Tibial nerve (tissue), 4 donors: ENCODE measurements around the gene CPNE2. TPM values are rescaled to one million over a fixed set of nuclear protein-coding genes. Genes with fewer than 3 reads are reported as not detected.
"Not testable (repeated sequence)": the region's sequence is repeated elsewhere in the genome, so short reads cannot be mapped to it uniquely, and the experiment has no call there.

ENCODE experiments used
- DNase-seq, 2 donors: peaks; one replicate each; pipeline ENCODE4 v3.0.0-alpha.2; 2019; ENCODE audit warnings: low spot score in 2 of 2
- H3K27ac ChIP-seq, 4 donors: fragments of 200-600 bp; sonication (generic) in 3 of 4; one replicate each; pipeline ENCODE4 v1.5.1; 2017 to 2019; ENCODE audit warnings: mild to moderate bottlenecking in 1 of 4
- H3K27me3 ChIP-seq, 2 donors: fragments of 200-600 bp; sonication (generic) in 1 of 2; one replicate each; pipeline versions ENCODE4 v1.5.1 to v1.6.0; 2017 to 2019
- H3K36me3 ChIP-seq, 3 donors: fragments of 200-600 bp; sonication (generic); one replicate each; pipeline ENCODE4 v1.5.1; 2018 to 2019
- H3K4me1 ChIP-seq, 4 donors: fragments of 200-600 bp; sonication (generic) in 3 of 4; one replicate each; pipeline ENCODE4 v1.5.1; 2017 to 2019
- H3K4me3 ChIP-seq, 4 donors: fragments of 200-600 bp; sonication (generic) in 3 of 4; one replicate each; pipeline ENCODE4 v1.5.1; 2017 to 2019; ENCODE audit warnings: mild to moderate bottlenecking in 1 of 4, moderate library complexity in 1 of 4
- H3K9me3 ChIP-seq, 4 donors: fragments of 200-600 bp; sonication (generic) in 3 of 4; one replicate each; pipeline ENCODE4 v1.5.1; 2017 to 2019
- EP300 ChIP-seq, 2 donors: sonication (generic); formaldehyde crosslinking; IDR thresholded peaks; one replicate each; pipeline ENCODE4 v1.6.1; 2017; ENCODE audit warnings: antibody characterized with exemption in 2 of 2, mild to moderate bottlenecking in 1 of 2
- POLR2A ChIP-seq, 2 donors: fragments of 450-650 bp; IDR thresholded peaks; one replicate each; pipeline ENCODE4 v1.6.1; 2017; ENCODE audit warnings: antibody characterized with exemption in 2 of 2, mild to moderate bottlenecking in 2 of 2, moderate library complexity in 2 of 2
- WGBS, 2 donors: methylation state at CpG; one replicate each; pipeline ENCODE4 v1.1.5; 2018; 5-methylcytosine and 5-hydroxymethylcytosine counted together
- total RNA-seq, 4 donors: library from RNA; depleted of rRNA; stranded (reverse); fragments of >200 nt; gene quantifications; one replicate each; pipeline ENCODE4 v1.1.0, GENCODE V29; 2016
- TF ChIP-seq, protein P1 (sequence below), 5 experiments: fragments of 200-600 bp in 3 of 5; fragments of 450-650 bp in 2 of 5; sonication (generic) in 3 of 5; IDR thresholded peaks; one replicate each; pipeline ENCODE4 v1.5.1; 2016 to 2019; ENCODE audit warnings: antibody characterized with exemption in 5 of 5, mild to moderate bottlenecking in 3 of 5, moderate library complexity in 2 of 5

CPNE2 gene
- total RNA-seq, 4 donors from 2014 or later, result 32.7 to 58.8 (median 46.0) TPM

DNA sequence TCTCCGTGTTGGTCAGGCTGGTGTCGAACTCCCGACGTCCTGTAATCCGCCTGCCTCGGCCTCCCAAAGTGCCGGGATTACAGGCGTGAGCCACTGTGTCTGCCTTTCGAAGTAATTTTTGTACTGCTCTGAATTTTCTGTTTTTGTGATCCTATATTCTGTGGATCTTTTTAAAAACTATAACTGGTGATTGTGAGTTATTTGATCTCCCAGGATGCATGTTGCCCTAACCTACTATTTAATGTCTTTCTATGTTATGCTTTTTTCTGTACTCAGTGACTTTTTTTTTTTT, 96.3 kb downstream of the CPNE2 start:
- WGBS, 2 donors, result 91 to 94% methylated on average over 9 of the region's 9 CpGs
- DNase-seq, result no peak
- no peak overlapping the region for H3K4me3 ChIP-seq
- no peaks in the 10 kb centered on the region for H3K36me3 ChIP-seq
- H3K27ac ChIP-seq, result no peak overlapping the region
- no peaks in the 10 kb centered on the region for H3K27me3 ChIP-seq
- TF ChIP-seq, protein P1, sequence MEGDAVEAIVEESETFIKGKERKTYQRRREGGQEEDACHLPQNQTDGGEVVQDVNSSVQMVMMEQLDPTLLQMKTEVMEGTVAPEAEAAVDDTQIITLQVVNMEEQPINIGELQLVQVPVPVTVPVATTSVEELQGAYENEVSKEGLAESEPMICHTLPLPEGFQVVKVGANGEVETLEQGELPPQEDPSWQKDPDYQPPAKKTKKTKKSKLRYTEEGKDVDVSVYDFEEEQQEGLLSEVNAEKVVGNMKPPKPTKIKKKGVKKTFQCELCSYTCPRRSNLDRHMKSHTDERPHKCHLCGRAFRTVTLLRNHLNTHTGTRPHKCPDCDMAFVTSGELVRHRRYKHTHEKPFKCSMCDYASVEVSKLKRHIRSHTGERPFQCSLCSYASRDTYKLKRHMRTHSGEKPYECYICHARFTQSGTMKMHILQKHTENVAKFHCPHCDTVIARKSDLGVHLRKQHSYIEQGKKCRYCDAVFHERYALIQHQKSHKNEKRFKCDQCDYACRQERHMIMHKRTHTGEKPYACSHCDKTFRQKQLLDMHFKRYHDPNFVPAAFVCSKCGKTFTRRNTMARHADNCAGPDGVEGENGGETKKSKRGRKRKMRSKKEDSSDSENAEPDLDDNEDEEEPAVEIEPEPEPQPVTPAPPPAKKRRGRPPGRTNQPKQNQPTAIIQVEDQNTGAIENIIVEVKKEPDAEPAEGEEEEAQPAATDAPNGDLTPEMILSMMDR (IDR thresholded peaks at IDR 0.05), result no peak
- no peak for TF ChIP-seq POLR2A (IDR thresholded peaks at IDR 0.05)
- no peak for TF ChIP-seq EP300 (IDR thresholded peaks at IDR 0.05)
- H3K4me1 ChIP-seq, result peaks cover 0 to 77% (median 30%) of the 10 kb centered on the region in 4 donors
- no peaks in the 10 kb centered on the region for H3K9me3 ChIP-seq

- H3K4me3 ChIP-seq, DNase-seq, H3K9me3 ChIP-seq, H3K27me3 ChIP-seq, H3K27ac ChIP-seq, H3K36me3 ChIP-seq: not testable (repeated sequence)
- peaks cover 0 to 79% (median 29%) of the 10 kb centered on the region in 4 donors for H3K4me1 ChIP-seq
- 90 to 100% methylated on average over 4 of the region's 4 CpGs for WGBS, 2 donors
Measured at GRCh38 chr16:57189527-57189926, 97.1 kb downstream of the CPNE2 start.

DNA sequence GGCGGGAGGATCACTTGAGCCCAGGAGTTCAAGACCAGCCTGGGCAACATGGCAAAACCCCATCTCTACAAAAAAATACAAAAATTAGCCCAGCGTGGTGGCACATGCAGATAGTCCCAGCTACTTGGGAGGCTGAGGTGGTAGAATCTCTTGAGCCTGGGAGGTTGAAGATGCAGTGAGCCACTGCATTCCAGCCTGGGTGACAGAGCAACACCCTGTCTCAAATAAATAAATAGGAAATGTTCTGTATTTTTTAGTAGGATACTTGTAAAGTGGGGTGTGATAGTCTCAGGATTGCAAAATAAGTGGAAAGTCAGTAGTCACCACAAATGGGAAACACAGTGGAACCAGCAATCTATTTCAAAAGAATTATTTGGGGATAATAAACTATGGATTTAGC, 97.8 kb downstream of the CPNE2 start:
- H3K9me3 ChIP-seq, result no peaks in the 10 kb centered on the region
- 91 to 100% methylated on average over 2 of the region's 2 CpGs for WGBS, 2 donors
- TF ChIP-seq, protein P1 (IDR thresholded peaks at IDR 0.05), result no peak
- TF ChIP-seq EP300 (IDR thresholded peaks at IDR 0.05), result no peak
- TF ChIP-seq POLR2A (IDR thresholded peaks at IDR 0.05), result no peak
- no peaks in the 10 kb centered on the region for H3K36me3 ChIP-seq
- H3K4me1 ChIP-seq, result peaks cover 0 to 79% (median 29%) of the 10 kb centered on the region in 4 donors
- H3K27ac ChIP-seq, result no peak overlapping the region
- DNase-seq, result no peak
- no peak overlapping the region for H3K4me3 ChIP-seq
- H3K27me3 ChIP-seq, result no peaks in the 10 kb centered on the region

DNA sequence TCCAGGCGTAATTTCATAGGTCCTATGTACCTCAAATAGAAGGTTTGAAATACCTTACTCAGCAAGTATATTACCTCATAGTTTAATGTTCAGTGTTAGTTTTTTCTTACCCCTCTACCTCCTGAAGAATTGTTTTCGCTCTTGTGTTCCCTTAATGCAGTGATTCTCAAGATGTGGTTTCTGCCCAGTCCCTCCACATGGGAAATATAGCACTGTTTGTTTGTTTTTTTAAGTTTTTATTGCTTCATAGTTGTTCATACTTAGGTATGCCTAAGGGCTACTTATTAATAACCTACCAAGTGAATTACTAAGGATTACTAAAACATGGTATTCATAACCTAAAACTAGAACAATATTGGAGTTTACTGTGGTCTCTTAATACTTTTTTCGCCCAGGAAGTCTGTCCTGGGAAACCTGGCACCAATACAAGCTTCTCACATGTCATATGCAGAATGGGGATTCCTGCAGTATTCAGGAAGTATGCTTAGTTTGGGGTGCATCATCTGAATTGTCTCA, 98.7 kb downstream of the CPNE2 start:
- Histone ChIP-seq H3K9me3 (no peaks in the 10 kb centered on the region), H3K4me1 (peaks cover 0 to 82% (median 30%) of the 10 kb centered on the region in 4 donors), H3K36me3 (no peaks in the 10 kb centered on the region), H3K27ac (peak overlapping the region in 2 of 4 donors; percentile 29 to 41), H3K27me3 (no peaks in the 10 kb centered on the region), H3K4me3 (no peak overlapping the region)
- WGBS, 2 donors, result 57 to 66% methylated on average over 3 of the region's 3 CpGs
- TF ChIP-seq, protein P1 (IDR thresholded peaks at IDR 0.05), result no peak
- no peak for TF ChIP-seq POLR2A (IDR thresholded peaks at IDR 0.05)
- no peak for TF ChIP-seq EP300 (IDR thresholded peaks at IDR 0.05)
- DNase-seq, result no peak

GRCh38 chr16:57192146-57192545, 99.8 kb downstream of the CPNE2 start:
- Histone ChIP-seq H3K27me3 (no peaks in the 10 kb centered on the region), H3K27ac (no peak overlapping the region), H3K9me3 (no peaks in the 10 kb centered on the region), H3K4me1 (peaks cover 0 to 88% (median 30%) of the 10 kb centered on the region in 4 donors), H3K36me3 (no peaks in the 10 kb centered on the region), H3K4me3 (no peak overlapping the region)
- DNase-seq, result no peak
- WGBS, 2 donors, result 71 to 73% methylated on average over 3 of the region's 3 CpGs
- TF ChIP-seq, protein P1 (IDR thresholded peaks at IDR 0.05), result no peak
- TF ChIP-seq EP300 (IDR thresholded peaks at IDR 0.05), result no peak
- no peak for TF ChIP-seq POLR2A (IDR thresholded peaks at IDR 0.05)
